Cardiac muscle cell (in vitro differentiated cells and primary cell): ENCODE results near the gene AP1S1. TPM values are rescaled to one million over a fixed set of nuclear protein-coding genes. Genes with fewer than 3 reads are reported as not detected.
A peak's percentile ranks its signal among the peaks of the same experiment; 100 is the strongest.
"Not testable (repeated sequence)": the region's sequence is repeated elsewhere in the genome, so short reads cannot be mapped to it uniquely, and the experiment has no call there.

Experiments
- DNase-seq, 2 donors: peaks; one replicate each; pipeline versions ENCODE4 v3.0.0 to v3.0.0-alpha.2; 2010 to 2017; ENCODE audit warnings: low read depth in 1 of 2, low spot score in 1 of 2
- H3K27ac ChIP-seq: fragments of 200-600 bp; sonication (generic); 2 replicates; pipeline ENCODE4 v1.5.1; 2016
- H3K27me3 ChIP-seq: fragments of 200-600 bp; sonication (generic); 2 replicates; pipeline ENCODE4 v1.6.0; 2016; ENCODE audit warnings: control low read depth
- H3K36me3 ChIP-seq: fragments of 200-600 bp; sonication (generic); 2 replicates; pipeline ENCODE4 v1.5.1; 2016; ENCODE audit warnings: control low read depth
- H3K4me1 ChIP-seq: fragments of 200-600 bp; sonication (generic); 2 replicates; pipeline ENCODE4 v1.8.1; 2017; ENCODE audit warnings: low read depth, mild to moderate bottlenecking, mixed run types
- H3K4me3 ChIP-seq: fragments of 200-600 bp; sonication (generic); 2 replicates; pipeline ENCODE4 v1.5.1; 2016; ENCODE audit warnings: mild to moderate bottlenecking
- H3K9me3 ChIP-seq: fragments of 200-600 bp; sonication (generic); 2 replicates; pipeline ENCODE4 v1.5.1; 2017; ENCODE audit warnings: low read depth, mild to moderate bottlenecking, control low read depth
- polyA plus RNA-seq: library from polyadenylated mRNA; unstranded; fragments of >200 nt; fragmentation: Nextera tagmentation; extraction: Ambion mirVana; gene quantifications from 2 replicates; pipeline ENCODE4 v1.2.1, GENCODE V29; 2016
- total RNA-seq: library from RNA; depleted of rRNA; stranded (reverse); fragments of >200 nt; gene quantifications from 2 replicates; pipeline ENCODE4 v1.2.3, GENCODE V29; 2016
- TF ChIP-seq, protein P1 (sequence below): IDR thresholded peaks from 2 replicates; pipeline ENCODE4 v1.5.1; 2012; ENCODE audit warnings: low read depth, mild to moderate bottlenecking, low read length

AP1S1 gene
- total and polyA plus RNA-seq, 2 experiments from 2014 or later = 10.1 to 51.5 TPM

DNA sequence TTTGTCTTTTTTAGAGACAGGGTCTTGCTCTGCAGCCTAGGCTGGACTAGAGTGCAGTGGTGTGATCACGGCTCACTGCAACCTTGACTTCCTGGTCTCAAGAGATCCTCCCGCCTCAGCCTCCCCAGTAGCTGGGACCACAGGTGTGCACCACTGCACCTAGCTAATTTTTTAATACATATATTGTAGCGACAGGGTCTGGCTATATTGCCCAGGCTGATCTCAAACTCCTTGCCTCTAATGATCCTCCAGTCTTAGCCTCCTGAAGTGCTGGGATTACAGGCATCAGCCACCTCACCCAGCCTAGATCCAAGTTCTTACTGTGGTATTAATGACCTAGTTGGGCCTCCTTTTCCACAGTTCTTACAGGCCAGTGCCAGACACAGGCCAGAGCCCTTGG, 39.1 kb upstream of the AP1S1 start:
- TF ChIP-seq, protein P1, sequence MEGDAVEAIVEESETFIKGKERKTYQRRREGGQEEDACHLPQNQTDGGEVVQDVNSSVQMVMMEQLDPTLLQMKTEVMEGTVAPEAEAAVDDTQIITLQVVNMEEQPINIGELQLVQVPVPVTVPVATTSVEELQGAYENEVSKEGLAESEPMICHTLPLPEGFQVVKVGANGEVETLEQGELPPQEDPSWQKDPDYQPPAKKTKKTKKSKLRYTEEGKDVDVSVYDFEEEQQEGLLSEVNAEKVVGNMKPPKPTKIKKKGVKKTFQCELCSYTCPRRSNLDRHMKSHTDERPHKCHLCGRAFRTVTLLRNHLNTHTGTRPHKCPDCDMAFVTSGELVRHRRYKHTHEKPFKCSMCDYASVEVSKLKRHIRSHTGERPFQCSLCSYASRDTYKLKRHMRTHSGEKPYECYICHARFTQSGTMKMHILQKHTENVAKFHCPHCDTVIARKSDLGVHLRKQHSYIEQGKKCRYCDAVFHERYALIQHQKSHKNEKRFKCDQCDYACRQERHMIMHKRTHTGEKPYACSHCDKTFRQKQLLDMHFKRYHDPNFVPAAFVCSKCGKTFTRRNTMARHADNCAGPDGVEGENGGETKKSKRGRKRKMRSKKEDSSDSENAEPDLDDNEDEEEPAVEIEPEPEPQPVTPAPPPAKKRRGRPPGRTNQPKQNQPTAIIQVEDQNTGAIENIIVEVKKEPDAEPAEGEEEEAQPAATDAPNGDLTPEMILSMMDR = no peak
- no peaks in the 10 kb centered on the region for H3K9me3 ChIP-seq
- DNase-seq = no peak
- H3K4me1 ChIP-seq = no peaks in the 10 kb centered on the region
- no peaks in the 10 kb centered on the region for H3K27me3 ChIP-seq
- no peak overlapping the region for H3K27ac ChIP-seq
- H3K36me3 ChIP-seq = no peaks in the 10 kb centered on the region
- no peak overlapping the region for H3K4me3 ChIP-seq

DNA sequence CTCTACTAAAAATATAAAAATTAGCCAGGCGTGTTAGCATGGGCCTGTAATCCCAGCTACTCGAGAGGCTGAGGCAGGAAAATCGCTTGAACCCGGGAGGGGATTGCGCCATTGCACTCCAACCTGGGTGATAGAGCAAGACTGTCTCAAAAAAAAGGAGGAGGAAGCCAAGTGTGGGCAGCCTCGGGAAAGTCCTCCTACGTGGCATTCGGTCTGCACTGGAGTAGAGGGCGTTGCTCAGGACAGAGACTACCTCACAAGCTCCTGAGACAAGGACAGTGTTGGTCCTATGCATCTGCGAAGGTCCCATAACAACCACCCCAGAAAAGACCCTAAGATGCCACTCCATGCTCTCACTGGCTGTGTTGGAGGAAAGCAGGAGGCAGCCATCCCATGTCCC, 37.4 kb upstream of the AP1S1 start:
- peak overlapping the region; percentile 39 for H3K27ac ChIP-seq

DNA sequence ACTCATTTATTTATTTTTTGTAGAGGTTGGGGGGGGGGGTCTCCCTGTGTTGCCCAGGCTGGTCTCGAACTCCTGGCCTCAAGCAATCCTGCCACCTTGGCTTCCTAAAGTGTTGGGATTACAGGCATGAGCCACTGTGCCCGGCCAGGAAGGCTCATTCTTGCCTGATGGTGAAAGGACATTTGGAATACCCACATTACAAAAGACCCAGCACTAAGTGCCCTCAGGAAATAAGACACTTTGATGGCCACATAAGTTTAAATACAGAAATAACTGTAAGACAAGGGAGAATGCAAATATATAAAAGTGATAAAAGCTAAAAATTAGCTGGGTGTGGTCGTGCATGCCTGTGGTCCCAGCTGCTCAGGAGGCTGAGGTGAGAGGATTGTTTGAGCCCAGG, 35.4 kb upstream of the AP1S1 start:
- Histone ChIP-seq H3K4me3 (no peak overlapping the region), H3K36me3 (no peaks in the 10 kb centered on the region), H3K27me3 (no peaks in the 10 kb centered on the region), H3K9me3 (no peaks in the 10 kb centered on the region), H3K4me1 (peaks cover 21% of the 10 kb centered on the region), H3K27ac (no peak overlapping the region)
- TF ChIP-seq, protein P1 = no peak
- DNase-seq = no peak

More for the DNA sequence above, 37.4 kb upstream of the AP1S1 start:
- H3K27me3 ChIP-seq = no peaks in the 10 kb centered on the region
- peak in 1 of 2 donors; percentile 83 for DNase-seq
- no peak overlapping the region for H3K4me3 ChIP-seq
- H3K36me3 ChIP-seq = no peaks in the 10 kb centered on the region
- H3K4me1 ChIP-seq = peaks cover 8% of the 10 kb centered on the region
- H3K9me3 ChIP-seq = no peaks in the 10 kb centered on the region
- TF ChIP-seq, protein P1 = no peak

DNA sequence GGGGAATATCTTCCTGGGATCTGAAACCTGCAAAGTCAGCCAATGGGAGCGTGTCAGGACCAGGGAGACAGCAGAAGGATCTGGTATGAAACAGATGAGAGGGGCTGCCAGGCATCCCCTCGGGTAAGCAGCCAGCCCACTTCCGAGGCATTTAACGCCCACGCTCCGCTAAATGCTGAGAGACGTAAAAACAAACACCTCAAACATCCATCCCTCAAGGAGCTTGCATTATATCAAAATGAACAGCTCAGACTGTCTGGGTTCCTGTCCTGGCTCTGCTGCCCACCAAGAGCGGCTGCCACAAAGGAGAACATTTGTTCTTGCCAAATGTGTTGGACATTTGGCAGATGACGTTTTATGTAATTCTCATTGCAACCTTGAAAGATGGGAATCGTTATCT, 34.4 kb upstream of the AP1S1 start:
- Histone ChIP-seq H3K27ac (peak overlapping the region; percentile 55), H3K27me3 (no peaks in the 10 kb centered on the region), H3K36me3 (no peaks in the 10 kb centered on the region), H3K4me3 (no peak overlapping the region), H3K9me3 (no peaks in the 10 kb centered on the region), H3K4me1 (peaks cover 21% of the 10 kb centered on the region)
- DNase-seq = peak in 1 of 2 donors; percentile 57
- TF ChIP-seq, protein P1 = no peak

DNA sequence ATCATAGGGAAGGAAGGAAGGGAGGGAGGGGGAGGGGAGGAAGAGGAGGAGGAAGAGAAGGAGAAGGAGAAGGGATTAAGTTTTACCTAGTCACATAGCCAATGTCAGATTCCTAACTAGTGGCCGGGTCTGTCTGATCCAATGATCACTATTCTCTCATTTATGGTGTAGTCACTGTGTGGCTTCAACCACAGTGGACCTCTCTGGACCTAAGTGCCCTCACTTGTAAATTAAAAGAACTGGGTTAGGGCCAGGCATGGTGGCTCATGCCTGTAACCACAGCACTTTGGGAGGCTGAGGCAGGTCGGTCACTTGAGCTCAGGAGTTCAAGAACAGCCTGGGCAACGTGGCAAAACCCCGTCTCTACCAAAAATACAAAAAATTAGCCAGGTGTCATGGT, 34.0 kb upstream of the AP1S1 start:
- peaks cover 21% of the 10 kb centered on the region for H3K4me1 ChIP-seq

DNA sequence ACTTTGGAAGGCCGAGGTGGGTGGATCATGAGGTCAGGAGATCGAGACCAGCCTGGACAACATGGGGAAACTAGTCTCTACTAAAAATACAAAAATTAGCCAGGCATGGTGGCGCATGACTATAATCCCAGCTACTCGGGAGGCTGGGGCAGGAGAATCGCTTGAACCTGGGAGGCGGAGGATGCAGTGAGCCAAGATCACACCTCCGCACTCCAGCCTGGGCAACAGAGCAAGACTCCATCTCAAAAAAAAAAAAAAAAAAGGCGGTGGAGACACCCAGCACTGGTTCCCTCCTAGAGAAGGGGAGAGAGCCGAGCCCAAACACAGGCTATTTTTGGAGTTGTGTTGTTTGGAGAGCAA, 32.7 kb upstream of the AP1S1 start:
- not testable (repeated sequence) for H3K36me3 ChIP-seq, H3K9me3 ChIP-seq, DNase-seq, H3K27me3 ChIP-seq, H3K4me3 ChIP-seq
- Histone ChIP-seq H3K27ac (peak overlapping the region; percentile 98), H3K4me1 (peaks cover 26% of the 10 kb centered on the region)

More for the DNA sequence above, 34.0 kb upstream of the AP1S1 start:
- no peak for DNase-seq
- Histone ChIP-seq H3K36me3 (no peaks in the 10 kb centered on the region), H3K27ac (peak overlapping the region; percentile 55), H3K9me3 (no peaks in the 10 kb centered on the region), H3K27me3 (no peaks in the 10 kb centered on the region), H3K4me3 (no peak overlapping the region)
- TF ChIP-seq, protein P1 = no peak
